ENCODE results near the gene LRRC74A. TPM values are rescaled to one million over a fixed set of nuclear protein-coding genes. Genes with fewer than 3 reads are reported as not detected.

Gene LRRC74A
- total and polyA plus RNA-seq, 2 of the 4 experiments (the other 2 are of a cell fraction) = not detected

DNA sequence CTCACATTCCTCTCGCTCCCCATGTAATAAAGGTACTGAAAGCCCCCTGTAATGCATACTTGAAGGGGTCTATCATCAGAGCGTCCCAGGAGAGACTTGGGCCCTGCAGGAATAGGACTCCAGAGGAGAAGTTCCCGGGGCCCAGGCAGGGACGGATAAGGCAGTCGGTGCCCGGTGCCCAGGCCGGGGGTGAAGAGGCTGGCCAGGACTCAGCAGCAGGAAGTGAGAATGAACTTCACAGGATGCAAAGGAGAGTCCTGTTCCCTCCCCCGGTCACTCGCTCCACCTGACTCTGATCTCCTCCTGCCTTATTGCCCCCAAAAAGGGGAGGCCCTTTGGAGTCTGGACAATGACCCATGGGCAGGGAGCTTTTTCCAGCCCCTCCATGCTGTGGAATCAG, 40.2 kb downstream of the LRRC74A start:
- Histone ChIP-seq H3K56ac (ENCODE audit: extremely low read depth, insufficient read depth, low read length) (no peak overlapping the region), H4K20me1 (ENCODE audit: insufficient read depth, low read length) (no peaks in the 10 kb centered on the region), H3K4ac (ENCODE audit: low read depth, low read length) (no peak overlapping the region), H2BK15ac (ENCODE audit: low read depth, low read length) (no peak overlapping the region), H4K91ac (ENCODE audit: insufficient read depth, low read depth, low read length) (no peak overlapping the region), H4K5ac (ENCODE audit: low read depth, low read length) (no peak overlapping the region), H3K27ac (ENCODE audit: insufficient read depth, low read length) (no peak overlapping the region), H3K9me1 (ENCODE audit: insufficient read depth, low read length) (no peaks in the 10 kb centered on the region), H2BK5ac (ENCODE audit: low read depth, low read length, poor library complexity, severe bottlenecking) (no peak overlapping the region), H2BK120ac (ENCODE audit: low read depth, low read length) (no peak overlapping the region), H3K27me3 (ENCODE audit: control insufficient read depth, insufficient read depth, low read length) (peaks cover 49% of the 10 kb centered on the region), H3K79me1 (ENCODE audit: low read depth in 1 of 2, low read length in 2 of 2) (no peaks in the 10 kb centered on the region), H2AK9ac (replicated peaks; ENCODE audit: low read depth, low read length, poor library complexity) (no peak overlapping the region), H2AK5ac (ENCODE audit: low read depth, low read length) (no peak overlapping the region), H3K9ac (ENCODE audit: low read depth, low read length) (no peak overlapping the region), H3K23ac (ENCODE audit: low read depth, low read length) (no peak overlapping the region), H3K4me3 (ENCODE audit: insufficient read depth, low read depth, low read length) (no peak overlapping the region), H3K14ac (replicated peaks; ENCODE audit: low read depth, low read length) (no peak overlapping the region), H2AFZ (replicated peaks; ENCODE audit: low read length, poor library complexity) (no peak overlapping the region), H3K9me3 (ENCODE audit: control insufficient read depth, insufficient read depth, low read length) (no peaks in the 10 kb centered on the region), H2BK20ac (ENCODE audit: low read depth, low read length) (no peak overlapping the region), H3K4me2 (ENCODE audit: low read depth, low read length) (no peak overlapping the region), H4K8ac (ENCODE audit: low read depth in 2 of 2, low read length in 2 of 2) (no peak overlapping the region), H3K4me1 (ENCODE audit: control insufficient read depth, insufficient read depth, low read length) (no peaks in the 10 kb centered on the region), H3K36me3 (ENCODE audit: control insufficient read depth, insufficient read depth, low read length) (no peaks in the 10 kb centered on the region), H3K18ac (ENCODE audit: low read depth, low read length) (no peak overlapping the region)
- ChIA-PET POLR2A (ENCODE audit: unreplicated experiment) (no interaction called here), CTCF (no interaction called here)
- intact Hi-C loops (cut with micrococcal nuclease) (no loop called here), dilution Hi-C loops (cut with HindIII; ENCODE audit: low sequenced_read_pairs, unreplicated experiment) (no loop called here), in situ Hi-C loops (cut with MboI; ENCODE audit: low sequenced_read_pairs) (no loop called here)
- TF ChIP-seq RAD21 (IDR thresholded peaks at IDR 0.05; ENCODE audit: low read length) = no peak
- no peak for TF ChIP-seq MXI1 (IDR thresholded peaks at IDR 0.05; ENCODE audit: borderline replicate concordance, low read depth, low read length)
- TF ChIP-seq CHD1 (IDR thresholded peaks at IDR 0.05; ENCODE audit: low read depth, low read length) = no peak
- no peak for TF ChIP-seq FOS (IDR thresholded peaks at IDR 0.05; ENCODE audit: low read depth, low read length)
- TF ChIP-seq MAFK (IDR thresholded peaks at IDR 0.05; ENCODE audit: low read depth, low read length) = no peak
- no peak for TF ChIP-seq CEBPB (IDR thresholded peaks at IDR 0.05; ENCODE audit: low read depth, low read length)
- TF ChIP-seq, protein P1, sequence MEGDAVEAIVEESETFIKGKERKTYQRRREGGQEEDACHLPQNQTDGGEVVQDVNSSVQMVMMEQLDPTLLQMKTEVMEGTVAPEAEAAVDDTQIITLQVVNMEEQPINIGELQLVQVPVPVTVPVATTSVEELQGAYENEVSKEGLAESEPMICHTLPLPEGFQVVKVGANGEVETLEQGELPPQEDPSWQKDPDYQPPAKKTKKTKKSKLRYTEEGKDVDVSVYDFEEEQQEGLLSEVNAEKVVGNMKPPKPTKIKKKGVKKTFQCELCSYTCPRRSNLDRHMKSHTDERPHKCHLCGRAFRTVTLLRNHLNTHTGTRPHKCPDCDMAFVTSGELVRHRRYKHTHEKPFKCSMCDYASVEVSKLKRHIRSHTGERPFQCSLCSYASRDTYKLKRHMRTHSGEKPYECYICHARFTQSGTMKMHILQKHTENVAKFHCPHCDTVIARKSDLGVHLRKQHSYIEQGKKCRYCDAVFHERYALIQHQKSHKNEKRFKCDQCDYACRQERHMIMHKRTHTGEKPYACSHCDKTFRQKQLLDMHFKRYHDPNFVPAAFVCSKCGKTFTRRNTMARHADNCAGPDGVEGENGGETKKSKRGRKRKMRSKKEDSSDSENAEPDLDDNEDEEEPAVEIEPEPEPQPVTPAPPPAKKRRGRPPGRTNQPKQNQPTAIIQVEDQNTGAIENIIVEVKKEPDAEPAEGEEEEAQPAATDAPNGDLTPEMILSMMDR (conservative IDR thresholded peaks at IDR 0.05; ENCODE audit: low read depth, low read length) = no peak
- no peak for TF ChIP-seq RCOR1 (IDR thresholded peaks at IDR 0.05; ENCODE audit: insufficient replicate concordance, low read length)
- DNase-seq (no peak), ATAC-seq (ENCODE audit: low read depth) (no peak)
- BruUV-seq (replicated peaks) = no TSS peak
- WGBS, 2 experiments (ENCODE audit: extremely low coverage in 2 of 2, insufficient read length in 1 of 2) = no CpG with 5 or more reads among the region's 9 CpGs

Measured in IMR-90 (cell line).